Stomach (tissue), 4 donors: ENCODE measurements around the gene CYB5R3.

Source experiments
- EP300 ChIP-seq: sonication (generic); formaldehyde crosslinking; IDR thresholded peaks from one replicate; pipeline ENCODE4 v1.6.1; 2017; ENCODE audit warnings: antibody characterized with exemption
- POLR2A ChIP-seq, 4 donors: fragments of 450-650 bp; IDR thresholded peaks; one replicate each; pipeline ENCODE4 v1.6.1; 2016; ENCODE audit warnings: antibody characterized with exemption in 4 of 4, control low read depth in 2 of 4, mild to moderate bottlenecking in 1 of 4, moderate library complexity in 1 of 4
- TF ChIP-seq, protein P1 (sequence below), 7 experiments: fragments of 450-650 bp in 4 of 7; fragments of 200-600 bp in 3 of 7; sonication (generic) in 3 of 7; IDR thresholded peaks; one replicate each; pipeline ENCODE4 v1.5.1; 2016 to 2019; ENCODE audit warnings: antibody characterized with exemption in 7 of 7, control low read depth in 2 of 7, mild to moderate bottlenecking in 1 of 7

DNA sequence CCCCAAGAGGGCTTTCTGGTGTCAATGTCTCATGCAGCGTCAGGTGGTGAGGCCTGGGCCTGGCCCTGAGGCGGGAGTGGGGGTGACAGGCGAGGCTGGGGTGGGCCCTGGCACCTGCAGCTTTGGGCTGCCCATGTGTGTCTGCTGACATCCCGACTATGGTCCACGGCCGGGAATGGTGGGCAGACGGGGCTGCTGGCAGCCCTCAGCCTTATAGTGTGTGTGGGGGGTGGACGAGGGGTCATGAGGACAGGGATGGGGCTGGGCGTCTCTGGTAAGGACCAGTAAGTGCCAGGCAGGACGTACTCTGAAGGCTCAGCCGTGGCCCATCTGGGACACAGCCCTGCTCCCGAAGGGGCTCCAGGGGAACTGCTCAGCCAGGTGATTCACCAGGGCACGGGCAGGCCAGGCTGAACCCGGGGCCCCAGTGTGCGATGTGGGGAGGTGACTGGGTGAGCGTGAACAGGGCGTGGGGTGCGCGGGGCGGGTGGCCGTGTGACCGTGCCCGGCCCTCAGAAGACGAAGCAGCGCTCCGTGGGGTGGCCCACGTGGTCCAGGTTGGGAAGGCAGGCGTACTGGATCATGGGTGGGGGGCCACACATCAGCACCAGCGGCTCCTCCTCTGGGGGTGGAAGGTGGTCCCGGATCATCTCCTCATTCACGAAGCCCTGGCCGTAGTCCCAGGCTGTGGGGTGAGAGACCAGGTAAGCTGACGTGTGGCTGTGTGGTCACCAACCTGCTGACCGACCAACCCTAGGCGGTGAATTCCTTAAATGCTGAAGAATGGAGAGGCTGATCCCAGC is 29.7 kb downstream of the CYB5R3 start:
- TF ChIP-seq, protein P1, sequence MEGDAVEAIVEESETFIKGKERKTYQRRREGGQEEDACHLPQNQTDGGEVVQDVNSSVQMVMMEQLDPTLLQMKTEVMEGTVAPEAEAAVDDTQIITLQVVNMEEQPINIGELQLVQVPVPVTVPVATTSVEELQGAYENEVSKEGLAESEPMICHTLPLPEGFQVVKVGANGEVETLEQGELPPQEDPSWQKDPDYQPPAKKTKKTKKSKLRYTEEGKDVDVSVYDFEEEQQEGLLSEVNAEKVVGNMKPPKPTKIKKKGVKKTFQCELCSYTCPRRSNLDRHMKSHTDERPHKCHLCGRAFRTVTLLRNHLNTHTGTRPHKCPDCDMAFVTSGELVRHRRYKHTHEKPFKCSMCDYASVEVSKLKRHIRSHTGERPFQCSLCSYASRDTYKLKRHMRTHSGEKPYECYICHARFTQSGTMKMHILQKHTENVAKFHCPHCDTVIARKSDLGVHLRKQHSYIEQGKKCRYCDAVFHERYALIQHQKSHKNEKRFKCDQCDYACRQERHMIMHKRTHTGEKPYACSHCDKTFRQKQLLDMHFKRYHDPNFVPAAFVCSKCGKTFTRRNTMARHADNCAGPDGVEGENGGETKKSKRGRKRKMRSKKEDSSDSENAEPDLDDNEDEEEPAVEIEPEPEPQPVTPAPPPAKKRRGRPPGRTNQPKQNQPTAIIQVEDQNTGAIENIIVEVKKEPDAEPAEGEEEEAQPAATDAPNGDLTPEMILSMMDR (IDR thresholded peaks at IDR 0.05): no peak
- TF ChIP-seq EP300 (no peak), POLR2A (IDR thresholded peaks at IDR 0.05) (no peak)
